Measurements from ENCODE around the gene ZNF605. TPM values are rescaled to one million over a fixed set of nuclear protein-coding genes. Genes with fewer than 3 reads are reported as not detected.
"Not testable (repeated sequence)": the region's sequence is repeated elsewhere in the genome, so short reads cannot be mapped to it uniquely, and the experiment has no call there.

ZNF605 gene
- polyA plus RNA-seq, 3 donors = 0.32 to 1.9 (median 0.80) TPM

DNA sequence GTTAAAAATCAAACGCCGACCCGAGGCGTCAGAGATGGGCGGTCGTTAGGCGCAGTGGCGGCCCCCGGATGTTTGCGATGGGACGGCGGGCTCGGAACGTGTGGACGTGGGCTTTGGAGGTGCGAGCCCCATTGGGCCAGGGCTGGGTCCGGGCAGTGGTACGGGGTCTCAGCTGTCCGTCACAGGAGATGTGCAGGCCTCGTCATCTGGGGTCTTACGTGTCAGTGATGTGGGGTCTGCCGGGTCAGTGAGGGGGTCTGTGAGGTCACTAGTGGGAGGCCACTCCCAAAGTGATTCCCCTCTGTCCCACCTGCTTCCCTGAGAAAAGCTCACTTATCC, 47.1 kb downstream of the ZNF605 start:
- intact Hi-C loops (cut with micrococcal nuclease) = loop anchor here in 1 of 2 donors (5.0 to 10.0 kb wide), 2 partner anchors 126 to 173 kb away; partner anchors contain the start of genes ZNF140 and ZNF84
- no peaks in the 10 kb centered on the region for H4K20me1 ChIP-seq (ENCODE audit: insufficient read depth, low read length)

DNA sequence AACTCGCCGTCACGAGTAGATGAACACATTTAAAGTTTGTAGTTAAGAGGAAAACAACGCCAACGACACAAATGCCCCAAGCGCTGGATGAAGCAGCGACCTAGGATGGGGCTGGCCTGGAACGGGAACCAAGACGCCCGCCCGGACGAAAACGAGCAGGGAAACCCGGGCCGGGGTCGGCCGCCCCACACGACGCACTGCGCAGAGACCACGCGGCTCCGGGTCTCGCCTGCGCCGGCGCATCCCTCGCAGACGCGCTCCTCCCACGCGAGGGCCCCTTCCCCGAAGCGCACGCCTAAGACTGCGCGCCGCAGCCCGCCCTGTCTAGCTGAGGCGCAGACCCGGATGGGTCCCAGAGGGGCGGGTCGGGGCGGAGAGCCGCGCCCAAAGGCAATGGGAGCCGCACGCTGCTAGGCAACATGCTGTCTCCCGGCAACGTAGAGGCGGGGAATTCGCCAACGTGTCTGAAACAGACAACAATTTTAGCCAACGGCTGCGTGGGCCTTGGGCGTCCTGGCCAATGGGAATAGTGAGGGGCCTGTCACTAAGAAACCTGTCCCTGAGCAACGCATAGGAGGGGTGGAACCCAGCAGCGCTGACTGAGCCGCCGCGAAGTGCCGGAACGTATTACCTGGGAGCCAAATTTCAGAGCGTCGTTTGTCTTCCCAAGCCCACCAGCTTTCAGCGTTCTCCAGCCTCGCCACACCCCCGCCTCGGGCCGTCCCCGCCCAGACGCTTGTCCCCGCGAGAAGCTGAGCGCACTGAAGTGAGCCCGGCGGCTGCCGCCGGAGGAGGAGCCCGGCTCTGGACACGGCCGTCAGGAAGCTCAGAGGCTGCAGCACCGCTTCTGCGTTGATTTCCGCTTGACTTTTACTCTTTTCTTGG, 47.7 kb downstream of the ZNF605 start:
- WGBS (ENCODE audit: insufficient coverage) = under 1% methylated on average over 84 of the region's 85 CpGs
- no peak overlapping the region for H3K27ac ChIP-seq (ENCODE audit: low read depth in 1 of 2, low read length in 2 of 2)
- intact Hi-C loops (cut with micrococcal nuclease) = loop anchor here in 1 of 2 donors (1.0 to 10.0 kb wide), 3 partner anchors 21 to 174 kb away; partner anchors contain the start of genes CHFR, ZNF140 and ZNF84
- peak overlapping the region; percentile 32 for H3K9ac ChIP-seq (ENCODE audit: insufficient read depth, low read length, poor library complexity, severe bottlenecking)
- H3K27me3 ChIP-seq (ENCODE audit: control insufficient read depth in 2 of 2, insufficient read depth in 2 of 2, low read length in 2 of 2) = peaks cover 15 to 52% of the 10 kb centered on the region in 2 donors
- H4K20me1 ChIP-seq (ENCODE audit: insufficient read depth, low read length) = no peaks in the 10 kb centered on the region
- Mint-ChIP-seq H3K27me3 (ENCODE audit: low read depth in 3 of 3) (peaks cover 43 to 59% (median 58%) of the 10 kb centered on the region in 3 donors), H3K9me3 (peaks cover 46 to 97% (median 88%) of the 10 kb centered on the region in 7 donors), H3K4me1 (peaks cover 16% of the 10 kb centered on the region), H3K36me3 (peaks cover 0 to 3% of the 10 kb centered on the region in 2 donors), H3K4me3 (peak overlapping the region; percentile 80 to 94), H3K27ac (peak overlapping the region in 5 of 7 donors; percentile 21 to 90 (median 70))
- H3K4me2 ChIP-seq (replicated peaks; ENCODE audit: extremely low read depth, low read length, poor library complexity, severe bottlenecking) = peak overlapping the region; percentile 83
- H3K79me2 ChIP-seq (ENCODE audit: insufficient read depth, low read length) = no peaks in the 10 kb centered on the region
- H3K9me3 ChIP-seq (replicated peaks in 1 of 2; ENCODE audit: control insufficient read depth in 1 of 2, insufficient read depth in 1 of 2, low read length in 2 of 2) = peaks cover 78 to 89% of the 10 kb centered on the region in 2 donors
- H3K36me3 ChIP-seq (replicated peaks in 1 of 2; ENCODE audit: control insufficient read depth in 1 of 2, insufficient read depth in 2 of 2, low read length in 2 of 2) = no peaks in the 10 kb centered on the region
- TF ChIP-seq, protein P1, sequence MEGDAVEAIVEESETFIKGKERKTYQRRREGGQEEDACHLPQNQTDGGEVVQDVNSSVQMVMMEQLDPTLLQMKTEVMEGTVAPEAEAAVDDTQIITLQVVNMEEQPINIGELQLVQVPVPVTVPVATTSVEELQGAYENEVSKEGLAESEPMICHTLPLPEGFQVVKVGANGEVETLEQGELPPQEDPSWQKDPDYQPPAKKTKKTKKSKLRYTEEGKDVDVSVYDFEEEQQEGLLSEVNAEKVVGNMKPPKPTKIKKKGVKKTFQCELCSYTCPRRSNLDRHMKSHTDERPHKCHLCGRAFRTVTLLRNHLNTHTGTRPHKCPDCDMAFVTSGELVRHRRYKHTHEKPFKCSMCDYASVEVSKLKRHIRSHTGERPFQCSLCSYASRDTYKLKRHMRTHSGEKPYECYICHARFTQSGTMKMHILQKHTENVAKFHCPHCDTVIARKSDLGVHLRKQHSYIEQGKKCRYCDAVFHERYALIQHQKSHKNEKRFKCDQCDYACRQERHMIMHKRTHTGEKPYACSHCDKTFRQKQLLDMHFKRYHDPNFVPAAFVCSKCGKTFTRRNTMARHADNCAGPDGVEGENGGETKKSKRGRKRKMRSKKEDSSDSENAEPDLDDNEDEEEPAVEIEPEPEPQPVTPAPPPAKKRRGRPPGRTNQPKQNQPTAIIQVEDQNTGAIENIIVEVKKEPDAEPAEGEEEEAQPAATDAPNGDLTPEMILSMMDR (IDR thresholded peaks at IDR 0.05) = no peak
- peaks cover 13 to 17% of the 10 kb centered on the region in 2 donors for H3K4me1 ChIP-seq (ENCODE audit: control insufficient read depth in 1 of 2, insufficient read depth in 2 of 2, low read length in 2 of 2)
- H3K4me3 ChIP-seq (replicated peaks in 1 of 3; ENCODE audit: low read depth in 2 of 3, low read length in 3 of 3) = peak overlapping the region; percentile 13 to 76 (median 45)
- DNase-seq = peak; percentile 56 to 66 (median 66)
- peak overlapping the region; percentile 89 for H2AFZ ChIP-seq (ENCODE audit: insufficient read depth, low read depth, low read length, poor library complexity, severe bottlenecking)

More for the DNA sequence above, 47.1 kb downstream of the ZNF605 start:
- peak overlapping the region; percentile 89 for H2AFZ ChIP-seq (ENCODE audit: insufficient read depth, low read depth, low read length, poor library complexity, severe bottlenecking)
- H3K36me3 Mint-ChIP-seq = peaks cover 0 to 3% of the 10 kb centered on the region in 2 donors
- H3K9me3 Mint-ChIP-seq = peaks cover 45 to 97% (median 88%) of the 10 kb centered on the region in 7 donors
- H3K9ac ChIP-seq (ENCODE audit: insufficient read depth, low read length, poor library complexity, severe bottlenecking) = peak overlapping the region; percentile 32
- H3K36me3 ChIP-seq (replicated peaks in 1 of 2; ENCODE audit: control insufficient read depth in 1 of 2, insufficient read depth in 2 of 2, low read length in 2 of 2) = no peaks in the 10 kb centered on the region
- H3K4me2 ChIP-seq (replicated peaks; ENCODE audit: extremely low read depth, low read length, poor library complexity, severe bottlenecking) = peak overlapping the region; percentile 83
- H3K27ac Mint-ChIP-seq = peak overlapping the region in 2 of 7 donors; percentile 21 to 50
- H3K4me3 ChIP-seq (replicated peaks in 1 of 3; ENCODE audit: low read depth in 2 of 3, low read length in 3 of 3) = peak overlapping the region; percentile 13 to 76 (median 45)
- peaks cover 15 to 52% of the 10 kb centered on the region in 2 donors for H3K27me3 ChIP-seq (ENCODE audit: control insufficient read depth in 2 of 2, insufficient read depth in 2 of 2, low read length in 2 of 2)
- peaks cover 16% of the 10 kb centered on the region for H3K4me1 Mint-ChIP-seq
- peaks cover 81 to 85% of the 10 kb centered on the region in 2 donors for H3K9me3 ChIP-seq (replicated peaks in 1 of 2; ENCODE audit: control insufficient read depth in 1 of 2, insufficient read depth in 1 of 2, low read length in 2 of 2)
- peaks cover 13 to 17% of the 10 kb centered on the region in 2 donors for H3K4me1 ChIP-seq (ENCODE audit: control insufficient read depth in 1 of 2, insufficient read depth in 2 of 2, low read length in 2 of 2)
- H3K79me2 ChIP-seq (ENCODE audit: insufficient read depth, low read length) = no peaks in the 10 kb centered on the region
- peaks cover 43 to 58% (median 55%) of the 10 kb centered on the region in 3 donors for H3K27me3 Mint-ChIP-seq (ENCODE audit: low read depth in 3 of 3)
- no peak for DNase-seq
- H3K4me3 Mint-ChIP-seq = peak overlapping the region; percentile 80 to 94
- TF ChIP-seq, protein P1 (IDR thresholded peaks at IDR 0.05) = no peak
- under 1% methylated on average over 18 of the region's 22 CpGs for WGBS (ENCODE audit: insufficient coverage)
- no peak overlapping the region for H3K27ac ChIP-seq (ENCODE audit: low read depth in 1 of 2, low read length in 2 of 2)

DNA sequence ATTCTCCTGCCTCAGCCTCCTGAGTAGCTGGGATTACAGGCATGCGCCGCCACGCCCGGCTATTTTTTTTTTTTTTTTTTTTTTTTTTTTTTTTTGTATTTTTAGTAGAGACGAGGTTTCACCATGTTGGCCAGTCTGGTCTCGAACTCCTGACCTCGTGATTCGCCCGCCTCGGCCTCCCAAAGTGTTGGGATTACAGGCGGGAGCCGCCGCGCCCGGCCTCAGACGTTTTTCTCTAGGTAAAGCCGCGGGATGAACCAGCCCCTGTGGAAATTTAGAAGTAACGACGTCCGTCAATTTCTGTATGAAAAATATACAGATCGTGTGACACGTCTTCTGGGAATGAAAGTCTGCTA, 48.3 kb downstream of the ZNF605 start:
- H3K4me1 ChIP-seq (ENCODE audit: control insufficient read depth in 1 of 2, insufficient read depth in 2 of 2, low read length in 2 of 2) = peaks cover 13 to 17% of the 10 kb centered on the region in 2 donors
- H4K20me1 ChIP-seq (ENCODE audit: insufficient read depth, low read length); H3K79me2 ChIP-seq (ENCODE audit: insufficient read depth, low read length); H3K36me3 Mint-ChIP-seq; H3K36me3 ChIP-seq (replicated peaks in 1 of 2; ENCODE audit: control insufficient read depth in 1 of 2, insufficient read depth in 2 of 2, low read length in 2 of 2); DNase-seq; H3K27ac Mint-ChIP-seq; H3K27ac ChIP-seq (ENCODE audit: low read depth in 1 of 2, low read length in 2 of 2); H3K9ac ChIP-seq (ENCODE audit: insufficient read depth, low read length, poor library complexity, severe bottlenecking): not testable (repeated sequence)
- peak overlapping the region; percentile 80 to 94 for H3K4me3 Mint-ChIP-seq
- H3K27me3 ChIP-seq (ENCODE audit: control insufficient read depth in 2 of 2, insufficient read depth in 2 of 2, low read length in 2 of 2) = peaks cover 15 to 52% of the 10 kb centered on the region in 2 donors
- H2AFZ ChIP-seq (ENCODE audit: insufficient read depth, low read depth, low read length, poor library complexity, severe bottlenecking) = peak overlapping the region; percentile 89
- intact Hi-C loops (cut with micrococcal nuclease) = loop anchor here in 1 of 2 donors (1.0 to 10.0 kb wide), 4 partner anchors 20 to 175 kb away; partner anchors contain the start of genes CHFR, GOLGA3, ZNF140 and ZNF84
- H3K9me3 ChIP-seq (replicated peaks in 1 of 2; ENCODE audit: control insufficient read depth in 1 of 2, insufficient read depth in 1 of 2, low read length in 2 of 2) = peaks cover 78 to 89% of the 10 kb centered on the region in 2 donors
- WGBS (ENCODE audit: insufficient coverage) = 6% methylated on average over 19 of the region's 23 CpGs
- H3K4me3 ChIP-seq (replicated peaks in 1 of 3; ENCODE audit: low read depth in 2 of 3, low read length in 3 of 3) = peak overlapping the region in 1 of 3 experiments; percentile 76
- peak overlapping the region; percentile 83 for H3K4me2 ChIP-seq (replicated peaks; ENCODE audit: extremely low read depth, low read length, poor library complexity, severe bottlenecking)
- peaks cover 44 to 97% (median 86%) of the 10 kb centered on the region in 7 donors for H3K9me3 Mint-ChIP-seq
- H3K4me1 Mint-ChIP-seq = peaks cover 16% of the 10 kb centered on the region
- H3K27me3 Mint-ChIP-seq (ENCODE audit: low read depth in 3 of 3) = peaks cover 43 to 59% (median 58%) of the 10 kb centered on the region in 3 donors

Data from CD14-positive monocyte (primary cell).